ENCODE results near the gene KLHL29. TPM values are rescaled to one million over a fixed set of nuclear protein-coding genes. Genes with fewer than 3 reads are reported as not detected.

KLHL29 gene
- total RNA-seq: 1 to 10 TPM; 2.2 to 3.3 (median 2.7) TPM

DNA sequence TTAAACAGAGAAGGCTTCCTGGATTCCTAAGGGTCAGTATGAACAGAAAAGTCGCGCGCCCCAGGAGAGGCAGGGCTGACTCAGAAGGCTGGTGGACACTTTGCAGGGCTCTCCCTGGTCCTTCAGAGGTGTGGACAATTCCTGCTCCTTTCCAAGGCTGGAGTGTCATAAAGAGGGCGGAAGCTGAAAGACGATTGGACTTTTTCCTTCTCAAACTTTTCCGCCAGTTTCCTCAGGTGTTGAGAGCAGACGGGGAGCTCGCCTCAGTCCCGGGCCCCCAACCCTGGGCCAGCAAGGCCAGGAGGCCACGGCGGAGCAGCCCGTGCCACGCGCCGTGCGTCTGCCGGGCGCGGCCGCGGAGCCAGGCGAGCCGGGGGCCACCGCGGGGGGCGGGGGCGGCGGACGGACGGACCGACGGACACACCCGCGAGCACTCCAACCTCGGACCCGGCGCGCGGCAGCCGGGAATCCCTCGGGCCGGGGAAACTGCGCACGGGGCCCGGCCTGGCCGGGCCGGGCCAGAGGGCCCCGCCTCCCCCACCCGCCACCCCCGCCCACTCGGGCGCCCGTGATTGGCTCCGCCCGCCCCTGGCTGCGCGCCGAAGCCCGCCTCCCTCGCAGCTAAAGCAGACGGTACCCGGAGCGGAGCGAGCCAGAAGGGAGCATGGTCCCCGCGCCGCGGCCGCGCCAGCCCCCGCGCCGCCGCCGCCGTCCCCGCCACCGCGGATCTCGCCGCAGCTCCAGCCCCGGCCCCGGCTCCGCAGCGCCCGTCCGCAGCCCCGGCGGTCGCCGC, at the start of gene KLHL29:
KLHL29 (plus strand) TSS at position 629 of the 793 bp plus-strand sequence. CDS start 177,018 bp downstream, outside the sequence.
- Histone ChIP-seq H3K4me3 (replicated peaks in 1 of 3) (peak within 1 kb of the TSS in 2 of 3 donors; percentile 21 to 61), H3K9me3 (no peaks in the 10 kb centered on the region), H3K4me1 (peaks cover 14 to 23% of the 10 kb centered on the region in 2 donors), H3K27me3 (peaks cover 23% of the 10 kb centered on the region), H3K27ac (peak within 1 kb of the TSS in 2 of 3 donors; percentile 38 to 59), H3K36me3 (no peaks in the 10 kb centered on the region)
- 30 to 44% methylated on average over 5 to 9 of the region's 91 CpGs for WGBS, 2 donors
- DNase-seq: peak; percentile 79 to 84
- intact Hi-C loops (cut with DNase I): no loop called here
- TF ChIP-seq, protein P1, sequence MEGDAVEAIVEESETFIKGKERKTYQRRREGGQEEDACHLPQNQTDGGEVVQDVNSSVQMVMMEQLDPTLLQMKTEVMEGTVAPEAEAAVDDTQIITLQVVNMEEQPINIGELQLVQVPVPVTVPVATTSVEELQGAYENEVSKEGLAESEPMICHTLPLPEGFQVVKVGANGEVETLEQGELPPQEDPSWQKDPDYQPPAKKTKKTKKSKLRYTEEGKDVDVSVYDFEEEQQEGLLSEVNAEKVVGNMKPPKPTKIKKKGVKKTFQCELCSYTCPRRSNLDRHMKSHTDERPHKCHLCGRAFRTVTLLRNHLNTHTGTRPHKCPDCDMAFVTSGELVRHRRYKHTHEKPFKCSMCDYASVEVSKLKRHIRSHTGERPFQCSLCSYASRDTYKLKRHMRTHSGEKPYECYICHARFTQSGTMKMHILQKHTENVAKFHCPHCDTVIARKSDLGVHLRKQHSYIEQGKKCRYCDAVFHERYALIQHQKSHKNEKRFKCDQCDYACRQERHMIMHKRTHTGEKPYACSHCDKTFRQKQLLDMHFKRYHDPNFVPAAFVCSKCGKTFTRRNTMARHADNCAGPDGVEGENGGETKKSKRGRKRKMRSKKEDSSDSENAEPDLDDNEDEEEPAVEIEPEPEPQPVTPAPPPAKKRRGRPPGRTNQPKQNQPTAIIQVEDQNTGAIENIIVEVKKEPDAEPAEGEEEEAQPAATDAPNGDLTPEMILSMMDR (IDR thresholded peaks at IDR 0.05): no peak
- peak in 1 of 2 donors; percentile 74 for TF ChIP-seq POLR2A (IDR thresholded peaks at IDR 0.05)

DNA sequence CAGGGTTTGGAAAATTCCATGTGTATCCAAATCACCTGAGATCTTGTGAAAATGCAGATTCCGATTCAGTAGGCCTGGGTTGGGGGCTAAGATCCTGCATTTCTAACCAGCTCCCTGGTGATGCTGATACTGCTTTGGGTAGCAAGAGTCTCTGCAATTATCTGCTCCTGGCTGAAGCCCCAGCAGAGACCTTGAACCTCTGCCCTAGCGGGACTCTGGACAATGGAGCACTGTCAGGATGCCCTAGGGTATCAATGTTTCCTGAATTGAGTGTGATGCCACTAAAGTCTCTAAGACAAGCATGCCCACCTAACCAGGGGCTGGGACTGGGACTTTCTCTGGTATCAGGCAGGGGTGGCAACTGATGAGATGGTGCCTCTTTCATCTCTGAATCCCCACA, 49.4 kb upstream of the KLHL29 start:
- no peak overlapping the region for H3K4me3 ChIP-seq (replicated peaks in 1 of 3)
- 88 to 100% methylated on average over 2 of the region's 2 CpGs for WGBS, 2 donors
- H3K9me3 ChIP-seq: no peaks in the 10 kb centered on the region
- TF ChIP-seq, protein P1 (IDR thresholded peaks at IDR 0.05): no peak
- no peak for TF ChIP-seq POLR2A (IDR thresholded peaks at IDR 0.05)
- no peaks in the 10 kb centered on the region for H3K27me3 ChIP-seq
- H3K36me3 ChIP-seq: no peaks in the 10 kb centered on the region
- H3K4me1 ChIP-seq: no peaks in the 10 kb centered on the region
- no peak for DNase-seq
- intact Hi-C loops (cut with DNase I): no loop called here
- H3K27ac ChIP-seq: no peak overlapping the region

DNA sequence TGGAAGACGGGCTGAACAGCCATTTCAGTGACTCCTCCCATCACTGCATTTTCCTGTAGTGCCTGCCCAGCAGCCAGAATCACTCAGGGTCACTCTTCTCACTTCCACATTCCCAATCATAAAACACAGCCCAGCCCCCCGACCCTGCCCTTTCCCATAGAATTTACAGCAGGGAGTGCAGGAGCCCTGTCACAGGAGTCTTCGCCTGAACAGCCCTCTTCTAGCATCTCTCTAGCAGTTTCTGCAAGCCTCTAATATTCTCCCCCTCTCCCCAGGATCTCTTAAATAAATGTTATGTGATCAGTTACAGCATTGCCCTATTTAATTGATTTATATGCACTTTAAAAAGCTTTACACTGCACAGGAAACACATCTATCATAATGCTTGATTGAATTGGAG, 42.9 kb upstream of the KLHL29 start:
- no peaks in the 10 kb centered on the region for H3K27me3 ChIP-seq
- no peak overlapping the region for H3K4me3 ChIP-seq (replicated peaks in 1 of 3)
- WGBS, 2 donors: 59 to 67% methylated on average over 3 of the region's 3 CpGs
- intact Hi-C loops (cut with DNase I): no loop called here
- DNase-seq: no peak
- TF ChIP-seq, protein P1 (IDR thresholded peaks at IDR 0.05): no peak
- TF ChIP-seq POLR2A (IDR thresholded peaks at IDR 0.05): no peak
- H3K36me3 ChIP-seq: no peaks in the 10 kb centered on the region
- no peak overlapping the region for H3K27ac ChIP-seq
- no peaks in the 10 kb centered on the region for H3K9me3 ChIP-seq
- H3K4me1 ChIP-seq: no peaks in the 10 kb centered on the region

DNA sequence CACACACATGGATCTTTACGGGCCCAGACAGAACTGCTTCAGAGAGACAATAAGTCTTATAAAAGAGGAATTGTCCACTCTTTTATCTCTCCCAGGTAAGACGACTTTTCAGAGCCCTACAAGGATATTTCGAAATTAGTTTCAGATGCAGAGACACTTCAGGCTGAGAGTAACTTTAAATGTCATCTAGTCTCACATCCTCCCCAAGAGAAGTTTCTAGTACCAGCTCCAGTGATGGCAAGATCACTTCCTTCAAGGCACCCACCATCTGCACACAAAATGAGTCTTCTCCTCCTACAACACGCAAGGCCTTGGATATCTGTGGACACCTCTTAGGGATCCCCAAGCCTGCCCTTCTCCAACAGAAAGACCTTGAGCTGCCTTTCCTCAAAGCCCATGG, 39.0 kb upstream of the KLHL29 start:
- Histone ChIP-seq H3K4me3 (replicated peaks in 1 of 3) (no peak overlapping the region), H3K27me3 (no peaks in the 10 kb centered on the region), H3K4me1 (no peaks in the 10 kb centered on the region), H3K27ac (no peak overlapping the region), H3K9me3 (no peaks in the 10 kb centered on the region), H3K36me3 (no peaks in the 10 kb centered on the region)
- intact Hi-C loops (cut with DNase I): no loop called here
- DNase-seq: no peak
- TF ChIP-seq, protein P1 (IDR thresholded peaks at IDR 0.05): no peak
- TF ChIP-seq POLR2A (IDR thresholded peaks at IDR 0.05): no peak
- 94 to 95% methylated on average over 4 of the region's 4 CpGs for WGBS, 2 donors

DNA sequence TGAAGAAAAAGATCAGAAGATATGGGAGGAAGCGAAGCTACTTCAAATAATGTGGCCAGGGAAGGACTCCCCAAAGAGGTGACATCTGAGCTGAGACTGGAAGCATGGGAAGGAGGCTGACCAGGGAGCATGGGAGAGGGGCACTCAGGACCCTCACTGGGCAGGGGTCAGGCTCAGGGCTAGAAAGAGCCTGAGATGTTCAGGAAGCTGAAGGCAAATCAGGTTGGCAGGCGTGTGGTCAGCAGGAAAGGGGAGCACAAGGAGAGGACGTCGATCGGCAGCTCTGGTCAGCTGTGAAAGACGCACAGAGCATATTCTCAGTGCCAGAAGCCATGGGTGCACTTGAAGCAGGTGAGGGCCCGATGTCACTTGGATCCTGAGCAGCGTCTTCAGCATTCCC, 38.2 kb upstream of the KLHL29 start:
- TF ChIP-seq, protein P1 (IDR thresholded peaks at IDR 0.05): no peak
- TF ChIP-seq POLR2A (IDR thresholded peaks at IDR 0.05): no peak
- H3K4me1 ChIP-seq: peaks cover 0 to 7% of the 10 kb centered on the region in 2 donors
- no peaks in the 10 kb centered on the region for H3K9me3 ChIP-seq
- intact Hi-C loops (cut with DNase I): no loop called here
- H3K27me3 ChIP-seq: no peaks in the 10 kb centered on the region
- H3K4me3 ChIP-seq (replicated peaks in 1 of 3): no peak overlapping the region
- WGBS, 2 donors: 76 to 90% methylated on average over 8 of the region's 8 CpGs
- DNase-seq: no peak
- no peak overlapping the region for H3K27ac ChIP-seq
- H3K36me3 ChIP-seq: no peaks in the 10 kb centered on the region

Data from thyroid gland (tissue), 4 donors.